CMK (cell line): ENCODE measurements around the gene EXOG.

ENCODE experiments used
- DNase-seq: peaks from one replicate; pipeline ENCODE4 v3.0.0-alpha.2; 2010; ENCODE audit warnings: low read depth

Gene EXOG

GRCh38 chr3:38473229-38473628, 22.9 kb upstream of the EXOG start:
- no peak for DNase-seq

DNA sequence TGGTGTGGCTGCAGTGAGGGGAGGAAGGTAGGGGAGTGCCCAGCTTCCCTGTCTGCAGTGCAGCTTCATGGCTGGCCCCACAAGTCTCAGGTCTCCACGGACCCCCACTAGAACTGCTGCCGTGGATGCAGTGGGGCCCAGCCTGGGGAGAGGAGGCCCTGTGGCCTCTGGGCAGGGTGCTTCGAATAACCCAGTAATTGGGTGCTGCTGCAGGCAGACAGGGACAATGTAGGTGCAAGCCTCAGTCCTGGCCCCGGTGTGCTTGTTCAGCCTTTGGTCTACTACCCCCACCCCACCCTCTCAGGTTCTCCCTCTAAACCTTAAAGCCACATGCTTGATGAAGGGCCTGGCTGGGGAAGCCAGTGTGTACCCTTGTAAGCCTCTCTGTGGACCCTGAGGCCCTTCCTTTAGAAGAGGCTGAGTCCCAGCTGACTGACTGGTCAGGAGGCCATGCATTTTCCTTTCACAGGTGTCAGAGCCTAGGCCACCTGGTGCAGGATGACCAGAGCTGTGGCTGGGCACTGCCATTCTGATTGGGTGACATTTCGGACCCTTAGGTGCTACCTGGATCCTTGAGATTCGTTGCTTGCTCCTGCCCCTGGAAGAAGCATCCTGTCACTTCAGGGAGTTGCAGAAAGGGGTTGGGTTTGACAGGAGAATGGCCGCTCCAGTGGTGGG, 21.1 kb upstream of the EXOG start:
- no peak for DNase-seq

GRCh38 chr3:38475716-38476115, 20.4 kb upstream of the EXOG start:
- no peak for DNase-seq

DNA sequence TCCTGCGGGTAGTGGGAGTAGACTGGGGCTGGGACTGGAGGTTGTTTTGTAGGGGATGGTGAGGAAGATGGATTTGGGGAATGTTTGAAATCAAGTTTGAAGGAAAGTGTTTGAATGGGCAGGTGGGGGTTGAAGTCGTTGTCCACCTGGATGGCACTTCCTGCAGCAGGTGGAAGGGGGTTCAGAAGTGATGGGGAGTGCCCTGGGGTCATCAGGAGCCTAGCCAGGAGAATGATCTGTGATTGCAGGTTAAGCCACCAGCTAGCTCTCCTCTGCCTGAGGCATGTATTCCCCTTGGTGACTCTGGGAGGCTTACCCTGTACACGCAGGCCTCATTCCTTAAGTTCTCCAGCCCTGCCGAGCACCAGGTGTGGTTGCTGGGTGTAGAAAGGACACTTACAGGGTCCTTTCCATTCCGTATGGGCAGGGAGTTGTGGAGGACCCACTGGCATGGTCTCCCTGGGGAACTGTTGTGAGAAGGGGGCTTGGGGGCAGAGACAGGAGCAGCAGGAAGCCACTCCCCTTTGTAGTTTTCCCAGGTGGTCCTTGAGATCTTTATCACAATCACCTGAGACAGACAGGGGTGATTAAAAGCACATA, 19.9 kb upstream of the EXOG start:
- no peak for DNase-seq

DNA sequence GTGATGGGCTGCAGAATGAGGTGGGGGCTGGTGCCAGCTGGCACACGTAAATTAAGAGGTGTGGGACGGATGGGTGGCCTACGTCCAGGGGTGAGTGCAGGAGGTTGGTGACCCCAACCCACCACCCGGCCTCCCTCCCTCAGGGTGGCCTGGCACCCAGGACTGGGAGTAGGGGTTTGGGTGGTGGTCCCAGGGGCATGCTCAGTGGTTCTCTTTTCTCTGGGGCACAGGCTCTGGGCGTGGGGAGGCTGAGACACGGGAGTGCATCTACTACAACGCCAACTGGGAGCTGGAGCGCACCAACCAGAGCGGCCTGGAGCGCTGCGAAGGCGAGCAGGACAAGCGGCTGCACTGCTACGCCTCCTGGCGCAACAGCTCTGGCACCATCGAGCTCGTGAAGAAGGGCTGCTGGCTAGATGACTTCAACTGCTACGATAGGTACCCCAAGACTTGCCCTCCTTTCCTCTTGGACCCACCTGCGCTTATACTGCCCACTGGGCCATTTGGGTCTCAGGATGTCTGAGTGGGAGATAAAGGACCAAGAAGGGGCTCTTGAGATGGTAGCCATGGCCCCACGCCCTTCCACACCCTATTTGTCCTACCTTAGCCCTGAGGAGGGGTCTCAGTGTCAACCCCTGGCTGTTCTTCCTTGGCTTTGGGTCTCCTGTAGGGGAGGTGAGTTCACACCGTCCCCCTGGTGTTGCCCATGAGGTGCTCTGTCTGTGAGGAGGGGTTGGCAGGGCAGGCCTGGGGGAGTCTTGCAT, 18.9 kb upstream of the EXOG start:
- no peak for DNase-seq

GRCh38 chr3:38477839-38478450, 18.2 kb upstream of the EXOG start:
- no peak for DNase-seq

DNA sequence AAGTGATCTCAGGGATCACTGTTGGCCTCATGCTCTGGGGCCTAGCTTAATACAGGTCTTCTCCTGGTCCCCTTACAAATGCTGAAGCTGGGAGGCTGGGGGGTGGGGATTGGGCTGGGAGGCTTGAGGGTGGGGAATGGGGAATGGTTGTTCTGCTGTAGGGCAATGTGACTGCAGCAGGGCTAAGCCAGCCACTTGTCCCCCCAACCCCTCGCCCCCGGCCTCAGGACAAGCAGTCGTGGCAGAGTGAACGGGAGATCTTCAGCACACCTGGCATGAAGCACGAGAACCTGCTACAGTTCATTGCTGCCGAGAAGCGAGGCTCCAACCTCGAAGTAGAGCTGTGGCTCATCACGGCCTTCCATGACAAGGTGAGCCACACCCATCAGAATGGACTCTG, 17.2 kb upstream of the EXOG start:
- DNase-seq: no peak

DNA sequence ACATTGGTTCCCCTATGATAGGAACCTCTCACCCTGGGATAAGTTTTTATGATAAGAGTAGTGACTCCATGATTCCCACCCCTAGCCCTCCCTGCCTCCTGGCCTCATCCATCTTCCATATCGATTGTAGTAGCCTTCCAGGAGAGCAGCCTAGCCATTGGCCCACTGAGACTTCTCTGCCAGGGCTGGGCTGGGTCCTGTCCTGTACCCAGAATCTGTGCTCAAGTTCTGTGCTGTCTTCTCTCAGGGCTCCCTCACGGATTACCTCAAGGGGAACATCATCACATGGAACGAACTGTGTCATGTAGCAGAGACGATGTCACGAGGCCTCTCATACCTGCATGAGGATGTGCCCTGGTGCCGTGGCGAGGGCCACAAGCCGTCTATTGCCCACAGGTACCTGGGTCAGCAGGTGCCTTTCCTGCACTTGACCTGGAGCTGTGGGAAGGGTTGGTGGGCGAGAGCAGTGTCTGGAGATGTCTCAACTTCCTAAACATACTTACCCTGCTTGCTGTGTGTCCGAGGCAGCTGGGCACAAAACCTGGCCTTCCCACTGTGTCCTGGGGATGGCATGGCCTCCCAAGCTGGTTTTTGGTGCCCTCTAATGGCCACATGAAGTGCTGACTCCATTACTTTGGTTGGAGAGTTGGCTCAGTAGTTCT, 16.6 kb upstream of the EXOG start:
- DNase-seq: no peak

- no peak for DNase-seq
These were observed 16.1 kb upstream of the EXOG start for GRCh38 chr3:38480093-38480445.

DNA sequence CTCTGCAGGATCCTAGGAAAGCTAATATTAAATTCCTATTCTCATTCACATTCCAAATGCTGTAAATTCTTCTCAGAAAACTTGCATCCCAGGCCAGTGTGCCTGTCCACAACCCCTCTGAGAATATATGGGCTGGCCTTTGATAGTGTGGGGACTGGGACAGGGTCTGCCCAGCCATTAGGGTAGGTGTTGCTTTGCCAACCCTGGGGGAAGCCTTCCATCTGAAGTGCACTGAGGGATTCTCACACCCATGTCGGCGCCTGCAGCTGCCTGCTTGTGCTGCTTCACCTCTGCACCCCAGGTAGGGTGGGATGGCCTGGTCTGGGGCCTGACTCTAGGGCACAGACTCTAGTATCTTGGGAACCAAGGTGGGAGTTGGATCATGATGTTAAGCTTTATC, 15.2 kb upstream of the EXOG start:
- DNase-seq: no peak

- DNase-seq: no peak
These were observed 13.2 kb upstream of the EXOG start for GRCh38 chr3:38482951-38483350.

DNA sequence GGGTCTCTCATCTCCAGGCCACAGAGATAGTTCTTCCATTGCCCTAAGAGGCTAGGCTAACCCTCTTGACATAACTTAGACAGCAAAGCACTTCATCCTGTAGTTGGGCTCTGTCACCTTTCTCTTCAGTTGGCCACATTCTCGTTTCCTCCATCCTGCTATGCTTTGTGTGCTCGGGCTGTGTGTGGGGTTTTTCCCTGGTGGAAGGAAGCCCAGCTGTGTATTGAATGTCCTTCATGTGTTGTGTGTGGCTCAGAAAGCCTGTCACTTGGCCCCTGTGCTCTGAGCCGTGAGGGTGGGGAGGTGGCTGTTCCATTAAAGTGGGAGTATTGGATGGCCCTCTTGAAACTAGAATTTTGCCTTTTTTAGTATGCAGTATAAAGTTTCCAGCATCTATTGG, 8.8 kb upstream of the EXOG start:
- no peak for DNase-seq

DNA sequence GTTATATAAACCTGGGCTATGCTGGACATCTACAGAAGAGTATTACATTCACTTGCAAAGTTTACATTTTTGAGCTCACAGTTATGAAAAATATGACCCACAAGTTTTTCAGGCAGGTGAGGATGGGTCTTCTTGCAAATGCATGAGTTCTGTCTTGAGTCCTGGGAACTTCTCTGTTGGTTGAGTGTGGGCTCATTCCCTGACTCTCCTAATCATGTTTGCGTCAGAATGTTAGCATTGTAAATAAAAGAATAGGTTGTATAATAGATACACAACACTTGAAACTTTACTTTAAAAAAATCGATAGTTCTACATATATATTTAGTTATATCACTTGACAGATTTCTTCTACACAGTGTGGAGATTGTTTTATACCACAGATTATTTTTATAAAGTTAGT, 7.2 kb upstream of the EXOG start:
- no peak for DNase-seq

DNA sequence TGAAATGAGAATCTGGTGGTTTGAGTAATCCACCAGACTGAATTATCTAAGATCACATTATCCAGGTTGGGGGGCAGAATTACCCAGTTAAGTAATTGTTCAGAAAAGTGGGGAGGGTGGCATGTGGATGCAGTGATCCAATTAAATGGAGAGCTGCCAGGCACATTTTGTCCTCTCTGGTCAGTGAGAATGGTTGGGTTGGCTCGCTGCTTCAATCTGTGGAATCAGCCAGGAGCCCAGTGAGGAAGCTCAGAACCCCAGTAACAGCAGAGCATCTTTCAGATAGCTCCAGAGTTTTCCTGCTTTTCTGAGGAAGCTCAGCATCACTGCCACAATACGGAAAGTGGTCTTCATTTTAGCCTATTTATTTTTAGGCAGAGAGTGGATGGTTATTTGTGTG, 6.4 kb upstream of the EXOG start:
- no peak for DNase-seq

DNA sequence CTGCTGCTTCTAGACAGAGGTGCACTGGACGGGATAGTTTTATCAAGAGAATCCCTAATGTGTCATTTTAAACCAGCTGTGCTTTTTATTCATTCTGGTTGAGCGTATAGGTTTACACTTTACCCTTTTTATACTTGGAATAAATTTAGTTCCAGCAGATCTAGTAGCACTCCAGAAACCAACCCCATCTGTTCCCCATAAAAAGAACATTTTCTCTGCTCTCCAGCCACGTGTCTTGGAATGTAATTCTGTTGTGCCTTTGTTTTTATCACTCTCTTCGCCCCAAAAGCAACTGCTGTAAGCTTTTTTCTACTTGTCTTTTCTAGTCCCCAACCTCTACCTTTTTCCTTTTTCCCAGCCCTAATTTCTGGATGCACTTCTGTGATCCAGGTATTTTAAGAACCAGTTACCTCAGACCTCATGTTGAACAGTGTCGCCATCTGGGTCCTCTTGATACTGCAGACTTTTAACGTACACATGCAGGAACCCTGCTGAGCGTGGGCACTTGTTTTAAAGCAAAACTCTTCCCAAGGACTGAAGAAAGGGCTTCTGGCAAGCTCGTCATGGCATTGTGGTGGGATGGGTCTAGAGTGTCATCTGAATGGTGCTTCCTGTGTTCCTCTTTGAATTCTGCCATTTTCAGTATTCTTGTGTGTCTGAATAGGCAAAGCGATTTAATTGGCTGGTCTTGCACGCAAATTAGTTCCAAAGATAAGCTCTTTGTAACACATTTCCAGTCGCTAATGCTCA, 5.7 kb upstream of the EXOG start:
- no peak for DNase-seq

DNA sequence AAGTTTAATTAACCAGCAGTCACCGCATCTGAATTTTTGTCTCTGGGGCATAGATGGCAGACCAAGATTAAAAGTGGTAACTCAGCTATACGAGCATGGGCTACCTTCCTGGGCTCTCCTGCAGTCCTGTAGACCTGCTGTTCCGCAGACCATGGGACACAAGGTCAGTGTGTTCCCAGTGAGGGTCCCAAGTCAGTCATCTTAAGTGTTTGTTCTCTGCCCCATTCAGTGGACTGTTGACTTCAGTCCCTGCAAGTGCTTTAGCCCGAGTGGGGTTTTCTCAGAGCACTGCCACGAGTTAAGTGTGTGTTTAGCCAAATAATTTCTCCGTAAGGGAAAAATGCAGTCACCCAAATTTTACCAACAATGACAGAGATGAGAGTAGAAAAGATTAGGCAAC, 4.9 kb upstream of the EXOG start:
- DNase-seq: no peak

GRCh38 chr3:38493031-38493430, 3.1 kb upstream of the EXOG start:
- no peak for DNase-seq

DNA sequence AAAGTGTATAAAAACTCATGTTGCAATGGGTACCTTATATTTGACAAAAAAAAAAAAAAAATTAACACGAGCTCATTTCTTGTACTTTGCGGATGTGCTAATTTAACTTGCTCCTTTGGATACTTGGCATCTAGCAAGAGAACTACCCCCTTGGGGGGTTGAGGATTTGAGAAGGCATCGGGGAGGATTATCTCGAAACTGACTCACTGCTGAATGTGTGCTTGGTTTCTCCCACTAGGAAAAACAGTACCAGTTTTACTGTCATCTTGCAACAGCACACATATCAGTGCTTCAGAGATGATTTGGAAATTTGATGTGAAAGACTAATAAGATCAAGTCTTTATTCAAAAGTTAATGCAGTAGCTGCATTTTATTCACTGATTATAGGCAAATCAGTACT, 891 bp downstream of the EXOG start:
- DNase-seq: no peak

DNA sequence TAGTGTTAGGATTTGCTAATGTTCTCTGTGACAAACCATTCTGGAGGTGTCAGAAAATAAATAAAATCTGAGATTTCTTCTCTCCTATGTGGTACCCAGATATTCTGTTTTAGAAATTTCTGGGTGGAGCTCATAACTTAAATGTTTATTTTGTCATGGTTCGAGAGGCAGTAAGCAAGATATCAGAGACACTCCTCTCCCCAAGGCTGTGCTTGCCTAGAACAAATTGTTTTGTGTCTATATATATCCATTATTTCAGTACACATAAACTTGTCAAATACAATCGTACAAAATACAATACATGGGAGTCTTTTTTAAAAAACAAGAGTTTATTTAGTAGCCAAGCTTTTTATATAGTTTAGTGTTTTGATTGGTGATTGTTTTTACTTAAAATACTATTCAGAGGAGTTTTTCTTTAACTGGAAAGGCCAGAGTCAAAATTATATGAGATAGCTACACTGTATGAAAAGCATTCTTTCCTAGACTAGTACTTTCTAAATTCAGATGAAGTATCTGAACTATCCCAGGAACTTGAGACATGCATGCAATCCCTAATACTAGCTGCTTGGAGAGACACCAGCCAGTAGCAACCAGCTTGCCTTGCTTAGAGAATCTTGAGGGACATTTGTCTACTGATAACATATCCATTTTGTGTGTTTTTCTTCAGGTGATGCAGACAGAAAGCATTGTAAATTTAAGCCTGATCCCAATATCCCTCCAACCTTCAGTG, 4.7 kb downstream of the EXOG start:
- DNase-seq: no peak

GRCh38 chr3:38507120-38507519, 11.0 kb downstream of the EXOG start:
- DNase-seq: no peak

DNA sequence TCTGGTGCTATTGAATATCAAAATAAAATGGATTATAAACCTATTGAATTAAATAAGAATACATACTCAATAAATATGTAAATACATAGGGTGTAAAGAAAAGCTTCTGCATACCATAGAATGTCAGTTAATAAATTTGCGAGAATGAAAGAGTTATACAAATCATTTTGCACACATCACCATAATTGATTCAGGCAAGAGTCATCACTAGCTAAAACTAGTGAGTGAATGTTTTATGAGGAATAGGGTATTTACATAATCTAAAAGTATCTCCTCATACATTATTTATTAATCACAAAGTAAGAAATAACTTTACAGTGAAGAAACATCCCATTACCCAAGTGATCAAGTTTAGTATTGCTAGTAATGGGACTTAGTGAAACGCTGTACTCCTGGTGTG, 13.6 kb downstream of the EXOG start:
- DNase-seq: no peak
